Liver (tissue), 9 donors: Measurements from ENCODE around the gene PYDC2. TPM values are rescaled to one million over a fixed set of nuclear protein-coding genes. Genes with fewer than 3 reads are reported as not detected.

Experiments
- DNase-seq: peaks from one replicate; pipeline ENCODE4 v3.0.0-alpha.2; 2017; ENCODE audit warnings: low spot score
- H3K27ac ChIP-seq, 2 donors: one replicate each; pipeline ENCODE4 v1.7.0; 2013; ENCODE audit warnings: inconsistent platforms in 2 of 2, low read length in 2 of 2, control low read depth in 1 of 2, low read depth in 1 of 2, mild to moderate bottlenecking in 1 of 2
- H3K27me3 ChIP-seq, 4 donors: one replicate each; pipeline versions ENCODE4 v1.6.1 to v1.7.0; 2013; ENCODE audit warnings: low read length in 3 of 4, inconsistent platforms in 1 of 4, mild to moderate bottlenecking in 1 of 4, moderate library complexity in 1 of 4; ENCODE audit not compliant: control insufficient read depth in 4 of 4, insufficient read depth in 4 of 4
- H3K36me3 ChIP-seq, 4 donors: one replicate each; pipeline versions ENCODE4 v1.6.1 to v1.7.0; 2013; ENCODE audit warnings: low read length in 3 of 4, mild to moderate bottlenecking in 3 of 4, low read depth in 1 of 4, moderate library complexity in 1 of 4; ENCODE audit not compliant: control insufficient read depth in 4 of 4, insufficient read depth in 3 of 4
- H3K4me1 ChIP-seq, 4 donors: one replicate each; pipeline versions ENCODE4 v1.6.1 to v1.7.0; 2013; ENCODE audit warnings: low read length in 3 of 4, mild to moderate bottlenecking in 3 of 4, moderate library complexity in 1 of 4; ENCODE audit not compliant: control insufficient read depth in 4 of 4, insufficient read depth in 4 of 4
- H3K4me3 ChIP-seq, 3 donors: one replicate each; pipeline versions ENCODE4 v1.6.1 to v1.7.0; 2013; ENCODE audit warnings: low read length in 3 of 3, control low read depth in 1 of 3, low read depth in 1 of 3, mild to moderate bottlenecking in 1 of 3
- H3K9ac ChIP-seq, 2 donors: one replicate each; pipeline ENCODE4 v1.7.0; 2013; ENCODE audit warnings: low read length in 2 of 2, mild to moderate bottlenecking in 2 of 2, moderate library complexity in 2 of 2, control low read depth in 1 of 2, low read depth in 1 of 2
- H3K9me3 ChIP-seq, 4 donors: one replicate each; pipeline versions ENCODE4 v1.6.1 to v1.7.0; 2013; ENCODE audit warnings: low read length in 3 of 4; ENCODE audit not compliant: control insufficient read depth in 4 of 4
- CTCF ChIP-seq: fragments of 150-350 bp; IDR thresholded peaks from 2 replicates; pipeline ENCODE4 v1.5.1; 2017; ENCODE audit warnings: improper control_type of control experiment, low read depth, low read length; ENCODE audit not compliant: missing input control
- EGR1 ChIP-seq, 2 donors: IDR thresholded peaks; 2 replicates each; pipeline ENCODE4 v1.6.1; 2016 to 2018; ENCODE audit warnings: antibody characterized with exemption in 2 of 2, low read depth in 2 of 2
- FOXA1 ChIP-seq: IDR thresholded peaks from 2 replicates; pipeline ENCODE4 v1.6.1; 2016; ENCODE audit warnings: antibody characterized with exemption
- FOXA2 ChIP-seq: IDR thresholded peaks from 2 replicates; pipeline ENCODE4 v1.6.1; 2016; ENCODE audit warnings: antibody characterized with exemption
- GABPA ChIP-seq, 2 donors: IDR thresholded peaks in 1 of 2; conservative IDR thresholded peaks in 1 of 2; 2 replicates each; pipeline ENCODE4 v1.6.1; 2016; ENCODE audit warnings: antibody characterized with exemption in 2 of 2, mild to moderate bottlenecking in 1 of 2, moderate library complexity in 1 of 2
- HNF4A ChIP-seq, 2 donors: conservative IDR thresholded peaks; 2 replicates each; pipeline ENCODE4 v1.6.1; 2016; ENCODE audit warnings: antibody characterized with exemption in 2 of 2, mild to moderate bottlenecking in 2 of 2
- HNF4G ChIP-seq: IDR thresholded peaks from 2 replicates; pipeline ENCODE4 v1.6.1; 2016; ENCODE audit warnings: antibody characterized with exemption
- JUND ChIP-seq, 2 donors: IDR thresholded peaks; 2 replicates each; pipeline ENCODE4 v1.6.1; 2016; ENCODE audit warnings: antibody characterized with exemption in 2 of 2
- NR2F2 ChIP-seq: IDR thresholded peaks from 2 replicates; pipeline ENCODE4 v1.6.1; 2016; ENCODE audit warnings: antibody characterized with exemption
- RAD21 ChIP-seq, 2 donors: IDR thresholded peaks; 2 replicates each; pipeline ENCODE4 v1.6.1; 2016; ENCODE audit warnings: antibody characterized with exemption in 2 of 2, mild to moderate bottlenecking in 2 of 2
- RXRA ChIP-seq, 2 donors: IDR thresholded peaks; 2 replicates each; pipeline ENCODE4 v1.6.1; 2017 to 2018; ENCODE audit warnings: antibody characterized with exemption in 2 of 2, mild to moderate bottlenecking in 1 of 2
- SP1 ChIP-seq: IDR thresholded peaks from 2 replicates; pipeline ENCODE4 v1.6.1; 2018; ENCODE audit warnings: antibody characterized with exemption, mild to moderate bottlenecking
- TAF1 ChIP-seq: conservative IDR thresholded peaks from 2 replicates; pipeline ENCODE4 v1.6.1; 2016; ENCODE audit warnings: antibody characterized with exemption, mild to moderate bottlenecking
- YY1 ChIP-seq: IDR thresholded peaks from 2 replicates; pipeline ENCODE4 v1.6.1; 2016; ENCODE audit warnings: antibody characterized with exemption, mild to moderate bottlenecking
- WGBS: extraction: QIAGEN DNeasy Blood & Tissue Kit; methylation state at CpG from one replicate; pipeline ENCODE4 v1.1.7; 2013; 5-methylcytosine and 5-hydroxymethylcytosine counted together
- polyA plus RNA-seq, 2 donors: library from polyadenylated mRNA; stranded (reverse) in 1 of 2; unstranded in 1 of 2; fragments of 200-250 nt in 1 of 2; fragments of >200 nt in 1 of 2; fragmentation: Nextera tagmentation in 1 of 2; extraction: Ambion mirVana in 1 of 2; gene quantifications; one replicate each; pipeline versions ENCODE4 v1.2.1 to v1.2.3, GENCODE V29; 2013 to 2015
- total RNA-seq, 2 donors: library from RNA; depleted of rRNA; stranded (reverse); fragments of >200 nt; gene quantifications; one replicate each; pipeline ENCODE4 v1.2.3, GENCODE V29; 2014
- TF ChIP-seq, protein P1 (sequence below): IDR thresholded peaks from 2 replicates; pipeline ENCODE4 v1.6.1; 2016; ENCODE audit warnings: antibody characterized with exemption, mild to moderate bottlenecking
- TF ChIP-seq, protein P2 (sequence below): IDR thresholded peaks from 2 replicates; pipeline ENCODE4 v1.6.1; 2016; ENCODE audit warnings: antibody characterized with exemption
- TF ChIP-seq, protein P3 (sequence below): IDR thresholded peaks from 2 replicates; pipeline ENCODE4 v1.6.1; 2016; ENCODE audit warnings: antibody characterized with exemption
- TF ChIP-seq, protein P4 (sequence below): IDR thresholded peaks from 2 replicates; pipeline ENCODE4 v1.6.1; 2016; ENCODE audit warnings: antibody characterized with exemption
- donor health status: healthy.
- donor health status: healthy.
- donor health status: healthy.
- donor health status: healthy.
- donor health status: healthy.

The PYDC2 gene
- total and polyA plus RNA-seq, 4 donors, result not detected

- Histone ChIP-seq H3K36me3 (no peaks in the 10 kb centered on the region), H3K9me3 (peaks cover 0 to 8% (median 2%) of the 10 kb centered on the region in 4 donors), H3K4me1 (no peaks in the 10 kb centered on the region), H3K4me3 (no peak overlapping the region), H3K9ac (no peak overlapping the region), H3K27me3 (no peaks in the 10 kb centered on the region), H3K27ac (no peak overlapping the region)
- no peak for DNase-seq
- TF ChIP-seq EGR1 (IDR thresholded peaks at IDR 0.05; ENCODE audit: low read depth in 2 of 2), result no peak
- TF ChIP-seq, protein P1, sequence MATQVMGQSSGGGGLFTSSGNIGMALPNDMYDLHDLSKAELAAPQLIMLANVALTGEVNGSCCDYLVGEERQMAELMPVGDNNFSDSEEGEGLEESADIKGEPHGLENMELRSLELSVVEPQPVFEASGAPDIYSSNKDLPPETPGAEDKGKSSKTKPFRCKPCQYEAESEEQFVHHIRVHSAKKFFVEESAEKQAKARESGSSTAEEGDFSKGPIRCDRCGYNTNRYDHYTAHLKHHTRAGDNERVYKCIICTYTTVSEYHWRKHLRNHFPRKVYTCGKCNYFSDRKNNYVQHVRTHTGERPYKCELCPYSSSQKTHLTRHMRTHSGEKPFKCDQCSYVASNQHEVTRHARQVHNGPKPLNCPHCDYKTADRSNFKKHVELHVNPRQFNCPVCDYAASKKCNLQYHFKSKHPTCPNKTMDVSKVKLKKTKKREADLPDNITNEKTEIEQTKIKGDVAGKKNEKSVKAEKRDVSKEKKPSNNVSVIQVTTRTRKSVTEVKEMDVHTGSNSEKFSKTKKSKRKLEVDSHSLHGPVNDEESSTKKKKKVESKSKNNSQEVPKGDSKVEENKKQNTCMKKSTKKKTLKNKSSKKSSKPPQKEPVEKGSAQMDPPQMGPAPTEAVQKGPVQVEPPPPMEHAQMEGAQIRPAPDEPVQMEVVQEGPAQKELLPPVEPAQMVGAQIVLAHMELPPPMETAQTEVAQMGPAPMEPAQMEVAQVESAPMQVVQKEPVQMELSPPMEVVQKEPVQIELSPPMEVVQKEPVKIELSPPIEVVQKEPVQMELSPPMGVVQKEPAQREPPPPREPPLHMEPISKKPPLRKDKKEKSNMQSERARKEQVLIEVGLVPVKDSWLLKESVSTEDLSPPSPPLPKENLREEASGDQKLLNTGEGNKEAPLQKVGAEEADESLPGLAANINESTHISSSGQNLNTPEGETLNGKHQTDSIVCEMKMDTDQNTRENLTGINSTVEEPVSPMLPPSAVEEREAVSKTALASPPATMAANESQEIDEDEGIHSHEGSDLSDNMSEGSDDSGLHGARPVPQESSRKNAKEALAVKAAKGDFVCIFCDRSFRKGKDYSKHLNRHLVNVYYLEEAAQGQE, result no peak
- TF ChIP-seq, protein P2, sequence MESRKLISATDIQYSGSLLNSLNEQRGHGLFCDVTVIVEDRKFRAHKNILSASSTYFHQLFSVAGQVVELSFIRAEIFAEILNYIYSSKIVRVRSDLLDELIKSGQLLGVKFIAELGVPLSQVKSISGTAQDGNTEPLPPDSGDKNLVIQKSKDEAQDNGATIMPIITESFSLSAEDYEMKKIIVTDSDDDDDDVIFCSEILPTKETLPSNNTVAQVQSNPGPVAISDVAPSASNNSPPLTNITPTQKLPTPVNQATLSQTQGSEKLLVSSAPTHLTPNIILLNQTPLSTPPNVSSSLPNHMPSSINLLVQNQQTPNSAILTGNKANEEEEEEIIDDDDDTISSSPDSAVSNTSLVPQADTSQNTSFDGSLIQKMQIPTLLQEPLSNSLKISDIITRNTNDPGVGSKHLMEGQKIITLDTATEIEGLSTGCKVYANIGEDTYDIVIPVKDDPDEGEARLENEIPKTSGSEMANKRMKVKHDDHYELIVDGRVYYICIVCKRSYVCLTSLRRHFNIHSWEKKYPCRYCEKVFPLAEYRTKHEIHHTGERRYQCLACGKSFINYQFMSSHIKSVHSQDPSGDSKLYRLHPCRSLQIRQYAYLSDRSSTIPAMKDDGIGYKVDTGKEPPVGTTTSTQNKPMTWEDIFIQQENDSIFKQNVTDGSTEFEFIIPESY, result no peak
- TF ChIP-seq, protein P3, sequence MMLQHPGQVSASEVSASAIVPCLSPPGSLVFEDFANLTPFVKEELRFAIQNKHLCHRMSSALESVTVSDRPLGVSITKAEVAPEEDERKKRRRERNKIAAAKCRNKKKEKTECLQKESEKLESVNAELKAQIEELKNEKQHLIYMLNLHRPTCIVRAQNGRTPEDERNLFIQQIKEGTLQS, result no peak
- no peak for TF ChIP-seq YY1
- TF ChIP-seq FOXA2, result no peak
- no peak for TF ChIP-seq JUND (IDR thresholded peaks at IDR 0.05)
- TF ChIP-seq HNF4A (conservative IDR thresholded peaks at IDR 0.05), result no peak
- TF ChIP-seq GABPA (IDR thresholded peaks at IDR 0.05 in 1 of 2, conservative IDR thresholded peaks at IDR 0.05 in 1 of 2), result no peak
- TF ChIP-seq FOXA1, result no peak
- no peak for TF ChIP-seq RAD21 (IDR thresholded peaks at IDR 0.05)
- WGBS, result 92% methylated on average over 1 of the region's 1 CpG
Measured at GRCh38 chr3:191414732-191415131, 46.2 kb upstream of the PYDC2 start.

DNA sequence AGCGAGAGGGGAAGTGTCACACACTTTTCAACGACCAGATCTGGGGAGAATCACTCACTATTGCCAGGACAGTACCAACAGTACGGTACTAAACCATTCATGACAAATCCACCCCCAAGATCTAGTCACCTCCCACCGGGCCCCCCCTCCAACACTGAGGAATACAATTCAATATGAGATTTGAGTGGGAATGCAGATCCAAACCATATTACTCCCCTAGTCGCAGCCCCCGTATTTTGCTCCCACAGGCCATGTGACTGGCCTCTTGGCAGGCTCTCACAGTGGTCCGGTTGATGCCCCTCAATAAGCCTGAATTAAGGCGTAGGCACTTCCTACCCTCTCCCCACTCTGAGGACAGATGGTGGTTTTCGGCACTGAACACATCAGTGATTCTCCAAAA lies 45.4 kb upstream of the PYDC2 start:
- Histone ChIP-seq H3K36me3 (no peaks in the 10 kb centered on the region), H3K27ac (no peak overlapping the region), H3K27me3 (no peaks in the 10 kb centered on the region), H3K9ac (no peak overlapping the region), H3K4me1 (no peaks in the 10 kb centered on the region), H3K9me3 (peaks cover 0 to 4% (median 1%) of the 10 kb centered on the region in 4 donors), H3K4me3 (no peak overlapping the region)
- no peak for DNase-seq
- TF ChIP-seq FOXA1, result no peak
- no peak for TF ChIP-seq YY1
- TF ChIP-seq, protein P2, result no peak
- TF ChIP-seq, protein P3, result no peak
- TF ChIP-seq RAD21 (IDR thresholded peaks at IDR 0.05), result no peak
- TF ChIP-seq, protein P1, result no peak
- no peak for TF ChIP-seq HNF4G
- no peak for TF ChIP-seq GABPA (IDR thresholded peaks at IDR 0.05 in 1 of 2, conservative IDR thresholded peaks at IDR 0.05 in 1 of 2)
- no peak for TF ChIP-seq CTCF
- TF ChIP-seq HNF4A (conservative IDR thresholded peaks at IDR 0.05), result no peak
- TF ChIP-seq TAF1, result no peak
- no peak for TF ChIP-seq JUND (IDR thresholded peaks at IDR 0.05)
- no peak for TF ChIP-seq NR2F2
- TF ChIP-seq SP1, result no peak
- TF ChIP-seq, protein P4, sequence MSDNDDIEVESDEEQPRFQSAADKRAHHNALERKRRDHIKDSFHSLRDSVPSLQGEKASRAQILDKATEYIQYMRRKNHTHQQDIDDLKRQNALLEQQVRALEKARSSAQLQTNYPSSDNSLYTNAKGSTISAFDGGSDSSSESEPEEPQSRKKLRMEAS, result no peak
- no peak for TF ChIP-seq FOXA2
- no peak for TF ChIP-seq EGR1 (IDR thresholded peaks at IDR 0.05; ENCODE audit: low read depth in 2 of 2)
- TF ChIP-seq RXRA (IDR thresholded peaks at IDR 0.05), result no peak
- 85% methylated on average over 9 of the region's 9 CpGs for WGBS
